Naive B cell (primary cell): ENCODE data around the gene RCN1. TPM values are rescaled to one million over a fixed set of nuclear protein-coding genes. Genes with fewer than 3 reads are reported as not detected.

Source experiments
- ATAC-seq, 2 donors: fragments of 150-1000 bp; cut with Tn5 transposase; 2 replicates each; pipeline ENCODE4 v1.10.0; 2021; ENCODE audit warnings: low read depth in 2 of 2, mild to moderate bottlenecking in 2 of 2, moderate library complexity in 2 of 2
- DNase-seq: peaks from one replicate; pipeline ENCODE4 v3.0.0; 2022
- H3K27ac Mint-ChIP-seq, 6 donors: one replicate each; pipeline ENCODE4 v1.8.0; 2020 to 2022; ENCODE audit warnings: mild to moderate bottlenecking in 6 of 6, mixed read lengths in 6 of 6, moderate library complexity in 5 of 6, inconsistent platforms in 2 of 6
- H3K27me3 Mint-ChIP-seq, 3 donors: one replicate each; pipeline ENCODE4 v1.8.0; 2021 to 2022; ENCODE audit warnings: mixed read lengths in 3 of 3, mild to moderate bottlenecking in 1 of 3
- H3K36me3 Mint-ChIP-seq, 2 donors: one replicate each; pipeline ENCODE4 v1.8.0; 2020 to 2022; ENCODE audit warnings: mixed read lengths in 2 of 2, inconsistent platforms in 1 of 2, mild to moderate bottlenecking in 1 of 2
- H3K4me1 Mint-ChIP-seq, 3 donors: one replicate each; pipeline ENCODE4 v1.8.0; 2020 to 2022; ENCODE audit warnings: mixed read lengths in 3 of 3, inconsistent platforms in 1 of 3, mild to moderate bottlenecking in 1 of 3, moderate library complexity in 1 of 3
- H3K4me3 Mint-ChIP-seq, 8 donors: one replicate each; pipeline ENCODE4 v1.8.0; 2020 to 2022; ENCODE audit warnings: mild to moderate bottlenecking in 8 of 8, mixed read lengths in 8 of 8, moderate library complexity in 8 of 8, inconsistent platforms in 2 of 8
- H3K9me3 Mint-ChIP-seq, 7 donors: one replicate each; pipeline ENCODE4 v1.8.0; 2020 to 2022; ENCODE audit warnings: mixed read lengths in 7 of 7, mild to moderate bottlenecking in 5 of 7, inconsistent platforms in 2 of 7, moderate library complexity in 1 of 7
- polyA plus RNA-seq, 6 donors: library from polyadenylated mRNA; unstranded; fragments of 300-500 nt; fragmentation: Illumina TruSeq; gene quantifications; one replicate each; pipeline ENCODE4 v1.2.3, GENCODE V29; 2021; ENCODE audit warnings: low read depth in 6 of 6

Gene RCN1
- polyA plus RNA-seq, 6 donors from 2014 or later: 0.57 to 6.1 (median 5.6) TPM

GRCh38 chr11:32065865-32066629 lies 24.8 kb upstream of the RCN1 start:
- ATAC-seq (no peak), DNase-seq (no peak)
- Mint-ChIP-seq H3K27me3 (peaks cover 21 to 40% (median 30%) of the 10 kb centered on the region in 3 donors), H3K9me3 (peaks cover 0 to 7% (median 0%) of the 10 kb centered on the region in 7 donors), H3K36me3 (no peaks in the 10 kb centered on the region), H3K4me3 (no peak overlapping the region), H3K27ac (no peak overlapping the region), H3K4me1 (no peaks in the 10 kb centered on the region)

GRCh38 chr11:32068134-32068870 lies 22.6 kb upstream of the RCN1 start:
- DNase-seq (no peak), ATAC-seq (no peak)
- Mint-ChIP-seq H3K4me3 (no peak overlapping the region), H3K27ac (no peak overlapping the region), H3K36me3 (no peaks in the 10 kb centered on the region), H3K4me1 (no peaks in the 10 kb centered on the region), H3K27me3 (peaks cover 28 to 44% (median 42%) of the 10 kb centered on the region in 3 donors), H3K9me3 (peaks cover 0 to 7% (median 0%) of the 10 kb centered on the region in 7 donors)

- Mint-ChIP-seq H3K9me3 (peaks cover 0 to 7% (median 0%) of the 10 kb centered on the region in 7 donors), H3K4me3 (no peak overlapping the region), H3K36me3 (no peaks in the 10 kb centered on the region), H3K27ac (no peak overlapping the region), H3K4me1 (no peaks in the 10 kb centered on the region), H3K27me3 (peaks cover 28 to 44% (median 43%) of the 10 kb centered on the region in 3 donors)
- no peak for DNase-seq
- no peak for ATAC-seq
Observed at GRCh38 chr11:32069361-32070058, 21.4 kb upstream of the RCN1 start.

GRCh38 chr11:32070692-32071091 lies 20.2 kb upstream of the RCN1 start:
- Mint-ChIP-seq H3K4me1 (no peaks in the 10 kb centered on the region), H3K27ac (no peak overlapping the region), H3K9me3 (peaks cover 0 to 3% (median 0%) of the 10 kb centered on the region in 7 donors)

GRCh38 chr11:32071811-32072210 lies 19.1 kb upstream of the RCN1 start:
- ATAC-seq: no peak
- no peak overlapping the region for H3K4me3 Mint-ChIP-seq
- no peaks in the 10 kb centered on the region for H3K36me3 Mint-ChIP-seq
- DNase-seq: no peak
- H3K27me3 Mint-ChIP-seq: peaks cover 27 to 49% (median 39%) of the 10 kb centered on the region in 3 donors
- no peaks in the 10 kb centered on the region for H3K4me1 Mint-ChIP-seq
- no peak overlapping the region for H3K27ac Mint-ChIP-seq
- peaks cover 0 to 3% (median 0%) of the 10 kb centered on the region in 7 donors for H3K9me3 Mint-ChIP-seq

More at GRCh38 chr11:32070692-32071091, 20.2 kb upstream of the RCN1 start:
- Mint-ChIP-seq H3K4me3 (no peak overlapping the region), H3K36me3 (no peaks in the 10 kb centered on the region), H3K27me3 (peaks cover 27 to 44% (median 38%) of the 10 kb centered on the region in 3 donors)
- no peak for DNase-seq
- ATAC-seq: no peak

GRCh38 chr11:32072872-32073643 lies 17.8 kb upstream of the RCN1 start:
- ATAC-seq: no peak
- H3K9me3 Mint-ChIP-seq: peaks cover 0 to 3% (median 0%) of the 10 kb centered on the region in 7 donors
- H3K27ac Mint-ChIP-seq: no peak overlapping the region
- no peak for DNase-seq
- no peak overlapping the region for H3K4me3 Mint-ChIP-seq
- H3K4me1 Mint-ChIP-seq: no peaks in the 10 kb centered on the region
- no peaks in the 10 kb centered on the region for H3K36me3 Mint-ChIP-seq
- peaks cover 18 to 40% (median 36%) of the 10 kb centered on the region in 3 donors for H3K27me3 Mint-ChIP-seq

- ATAC-seq (no peak), DNase-seq (no peak)
- Mint-ChIP-seq H3K4me3 (no peak overlapping the region), H3K27me3 (peaks cover 17 to 34% (median 31%) of the 10 kb centered on the region in 3 donors), H3K9me3 (peaks cover 0 to 3% (median 0%) of the 10 kb centered on the region in 7 donors), H3K36me3 (no peaks in the 10 kb centered on the region), H3K4me1 (no peaks in the 10 kb centered on the region), H3K27ac (no peak overlapping the region)
Observed at GRCh38 chr11:32073644-32074026, 17.2 kb upstream of the RCN1 start.

GRCh38 chr11:32079553-32079952 lies 11.3 kb upstream of the RCN1 start:
- no peaks in the 10 kb centered on the region for H3K36me3 Mint-ChIP-seq
- ATAC-seq (no peak), DNase-seq (no peak)
- H3K4me3 Mint-ChIP-seq: no peak overlapping the region
- H3K4me1 Mint-ChIP-seq: no peaks in the 10 kb centered on the region
- peaks cover 0 to 2% (median 0%) of the 10 kb centered on the region in 7 donors for H3K9me3 Mint-ChIP-seq
- no peak overlapping the region for H3K27ac Mint-ChIP-seq
- H3K27me3 Mint-ChIP-seq: peaks cover 9 to 30% (median 19%) of the 10 kb centered on the region in 3 donors

GRCh38 chr11:32080361-32080980 lies 10.4 kb upstream of the RCN1 start:
- H3K27me3 Mint-ChIP-seq: peaks cover 11 to 29% (median 26%) of the 10 kb centered on the region in 3 donors
- H3K4me3 Mint-ChIP-seq: no peak overlapping the region
- ATAC-seq: no peak
- no peak overlapping the region for H3K27ac Mint-ChIP-seq
- H3K9me3 Mint-ChIP-seq: peaks cover 0 to 2% (median 0%) of the 10 kb centered on the region in 7 donors
- no peaks in the 10 kb centered on the region for H3K4me1 Mint-ChIP-seq
- DNase-seq: no peak
- no peaks in the 10 kb centered on the region for H3K36me3 Mint-ChIP-seq

- no peak overlapping the region for H3K27ac Mint-ChIP-seq
- ATAC-seq (no peak), DNase-seq (no peak)
- H3K9me3 Mint-ChIP-seq: peaks cover 0 to 2% (median 0%) of the 10 kb centered on the region in 7 donors
- H3K36me3 Mint-ChIP-seq: no peaks in the 10 kb centered on the region
- peaks cover 6 to 28% (median 21%) of the 10 kb centered on the region in 3 donors for H3K27me3 Mint-ChIP-seq
- no peak overlapping the region for H3K4me3 Mint-ChIP-seq
- no peaks in the 10 kb centered on the region for H3K4me1 Mint-ChIP-seq
Observed at GRCh38 chr11:32081129-32081641, 9.7 kb upstream of the RCN1 start.

GRCh38 chr11:32081901-32082300 lies 9.0 kb upstream of the RCN1 start:
- ATAC-seq: no peak

GRCh38 chr11:32082346-32082986 lies 8.4 kb upstream of the RCN1 start:
- Mint-ChIP-seq H3K9me3 (peaks cover 0 to 2% (median 0%) of the 10 kb centered on the region in 7 donors), H3K27ac (no peak overlapping the region), H3K27me3 (peaks cover 6 to 35% (median 16%) of the 10 kb centered on the region in 3 donors), H3K4me1 (no peaks in the 10 kb centered on the region), H3K4me3 (no peak overlapping the region), H3K36me3 (no peaks in the 10 kb centered on the region)
- DNase-seq (no peak), ATAC-seq (no peak)

More at GRCh38 chr11:32081901-32082300, 9.0 kb upstream of the RCN1 start:
- peaks cover 6 to 30% (median 20%) of the 10 kb centered on the region in 3 donors for H3K27me3 Mint-ChIP-seq
- H3K4me3 Mint-ChIP-seq: no peak overlapping the region
- H3K27ac Mint-ChIP-seq: no peak overlapping the region
- DNase-seq: no peak
- H3K4me1 Mint-ChIP-seq: no peaks in the 10 kb centered on the region
- peaks cover 0 to 2% (median 0%) of the 10 kb centered on the region in 7 donors for H3K9me3 Mint-ChIP-seq
- no peaks in the 10 kb centered on the region for H3K36me3 Mint-ChIP-seq
